Lower lobe of right lung (tissue), 2 donors: ENCODE data around the gene ARHGAP10. TPM values are rescaled to one million over a fixed set of nuclear protein-coding genes. Genes with fewer than 3 reads are reported as not detected.

Experiments
- ATAC-seq, 2 donors: fragments of 200-7000 bp; cut with Tn5 transposase; one replicate each; pipeline ENCODE4 v1.9.1; 2020 to 2022; ENCODE audit warnings: mild to moderate bottlenecking in 2 of 2, moderate library complexity in 2 of 2
- DNase-seq: peaks from one replicate; pipeline ENCODE4 v3.0.0-alpha.2; 2020
- H3K27ac ChIP-seq: fragments of 200-600 bp; one replicate; pipeline ENCODE4 v1.8.0; 2022
- H3K27me3 ChIP-seq: fragments of 200-600 bp; one replicate; pipeline ENCODE4 v1.8.0; 2022; ENCODE audit warnings: low read depth
- H3K36me3 ChIP-seq: fragments of 200-600 bp; one replicate; pipeline ENCODE4 v1.8.0; 2022; ENCODE audit warnings: mild to moderate bottlenecking
- H3K4me1 ChIP-seq: fragments of 200-600 bp; one replicate; pipeline ENCODE4 v1.8.0; 2022
- H3K4me3 ChIP-seq: fragments of 200-600 bp; one replicate; pipeline ENCODE4 v1.8.0; 2022; ENCODE audit warnings: mild to moderate bottlenecking
- H3K9me3 ChIP-seq: fragments of 200-600 bp; one replicate; pipeline ENCODE4 v1.8.0; 2022
- CTCF ChIP-seq: fragments of 200-600 bp; IDR thresholded peaks from one replicate; pipeline ENCODE4 v1.8.0; 2022; ENCODE audit warnings: antibody characterized with exemption, mild to moderate bottlenecking
- intact Hi-C: fragments of 100-400 bp; cut with DNase I; formaldehyde crosslinking; loops from one replicate; pipeline ENCODE4 v1.11.0; 2022
- total RNA-seq: library from RNA; stranded (reverse); fragmentation: NEBNext Ultra II Directional; extraction: Animal tissue kit (Norgen Biotek cat#: 25700); gene quantifications from one replicate; pipeline ENCODE4 v1.2.1, GENCODE V29; 2021
- donor health status: DM: no; HTN: yes; CAD: no; lungs with severe emphysema.

Gene ARHGAP10
- total RNA-seq, 1 donor from 2014 or later = 26.4 TPM

- intact Hi-C loops = no loop called here
- H3K27ac ChIP-seq = no peak overlapping the region
Observed at GRCh38 chr4:147753047-147753446, 21.2 kb downstream of the ARHGAP10 start.

GRCh38 chr4:147754037-147754445 is 22.2 kb downstream of the ARHGAP10 start:
- no peak overlapping the region for H3K27ac ChIP-seq
- intact Hi-C loops = no loop called here
- peaks cover 10% of the 10 kb centered on the region for H3K4me1 ChIP-seq
- ATAC-seq (no peak), DNase-seq (no peak)
- no peaks in the 10 kb centered on the region for H3K36me3 ChIP-seq
- no peaks in the 10 kb centered on the region for H3K9me3 ChIP-seq
- H3K27me3 ChIP-seq = no peaks in the 10 kb centered on the region
- no peak for TF ChIP-seq CTCF
- no peak overlapping the region for H3K4me3 ChIP-seq

More at GRCh38 chr4:147753047-147753446, 21.2 kb downstream of the ARHGAP10 start:
- DNase-seq = no peak
- ATAC-seq = no peak
- no peak for TF ChIP-seq CTCF
- Histone ChIP-seq H3K9me3 (no peaks in the 10 kb centered on the region), H3K4me3 (no peak overlapping the region), H3K4me1 (peaks cover 10% of the 10 kb centered on the region), H3K36me3 (peaks cover 3% of the 10 kb centered on the region), H3K27me3 (no peaks in the 10 kb centered on the region)

GRCh38 chr4:147755561-147756295 is 23.8 kb downstream of the ARHGAP10 start:
- H3K27ac ChIP-seq = no peak overlapping the region
- H3K9me3 ChIP-seq = no peaks in the 10 kb centered on the region
- no peak for ATAC-seq
- intact Hi-C loops = no loop called here
- TF ChIP-seq CTCF = no peak
- DNase-seq = no peak
- no peaks in the 10 kb centered on the region for H3K27me3 ChIP-seq
- no peaks in the 10 kb centered on the region for H3K36me3 ChIP-seq
- peaks cover 14% of the 10 kb centered on the region for H3K4me1 ChIP-seq
- no peak overlapping the region for H3K4me3 ChIP-seq

- Histone ChIP-seq H3K4me1 (peaks cover 14% of the 10 kb centered on the region), H3K9me3 (no peaks in the 10 kb centered on the region), H3K4me3 (no peak overlapping the region), H3K27ac (no peak overlapping the region), H3K36me3 (no peaks in the 10 kb centered on the region), H3K27me3 (no peaks in the 10 kb centered on the region)
- intact Hi-C loops = no loop called here
- ATAC-seq = no peak
- TF ChIP-seq CTCF = no peak
- DNase-seq = no peak
Observed at GRCh38 chr4:147756417-147756816, 24.5 kb downstream of the ARHGAP10 start.

- no peaks in the 10 kb centered on the region for H3K36me3 ChIP-seq
- DNase-seq (no peak), ATAC-seq (peak; percentile 58 to 70)
- no peaks in the 10 kb centered on the region for H3K27me3 ChIP-seq
- H3K9me3 ChIP-seq = no peaks in the 10 kb centered on the region
- intact Hi-C loops = no loop called here
- H3K27ac ChIP-seq = no peak overlapping the region
- no peak for TF ChIP-seq CTCF
- no peak overlapping the region for H3K4me3 ChIP-seq
- peaks cover 6% of the 10 kb centered on the region for H3K4me1 ChIP-seq
Observed at GRCh38 chr4:147760176-147760575, 28.3 kb downstream of the ARHGAP10 start.
